Osteocyte (in vitro differentiated cells): Measurements from ENCODE around the gene LRCOL1. TPM values are rescaled to one million over a fixed set of nuclear protein-coding genes. Genes with fewer than 3 reads are reported as not detected.

Experiments used
- DNase-seq: peaks from one replicate; pipeline ENCODE4 v3.0.0; 2021; ENCODE audit warnings: mixed read lengths; ENCODE audit not compliant: unreplicated experiment; ENCODE audit errors: extremely low spot score
- H3K27ac Mint-ChIP-seq: one replicate; pipeline ENCODE4 v1.8.0; 2021; ENCODE audit warnings: mild to moderate bottlenecking, mixed read lengths; ENCODE audit not compliant: unreplicated experiment
- H3K27me3 Mint-ChIP-seq: one replicate; pipeline ENCODE4 v1.8.0; 2021; ENCODE audit warnings: mixed read lengths; ENCODE audit not compliant: unreplicated experiment
- H3K36me3 Mint-ChIP-seq: one replicate; pipeline ENCODE4 v1.8.0; 2021; ENCODE audit warnings: mixed read lengths; ENCODE audit not compliant: unreplicated experiment
- H3K4me1 Mint-ChIP-seq: one replicate; pipeline ENCODE4 v1.8.0; 2021; ENCODE audit warnings: mixed read lengths; ENCODE audit not compliant: unreplicated experiment
- H3K4me3 Mint-ChIP-seq: one replicate; pipeline ENCODE4 v1.8.0; 2021; ENCODE audit warnings: mild to moderate bottlenecking, moderate library complexity, mixed read lengths; ENCODE audit not compliant: unreplicated experiment
- H3K9me3 Mint-ChIP-seq: one replicate; pipeline ENCODE4 v1.8.0; 2021; ENCODE audit warnings: mixed read lengths; ENCODE audit not compliant: unreplicated experiment
- total RNA-seq: library from RNA; stranded (reverse); gene quantifications from 2 replicates; pipeline ENCODE4 v1.2.1, GENCODE V29; 2021
- TF ChIP-seq, protein P1 (sequence below): fragments of 200-600 bp; sonication (generic); IDR thresholded peaks from 2 replicates; pipeline ENCODE4 v1.5.0; 2021; ENCODE audit warnings: antibody characterized with exemption, mild to moderate bottlenecking, moderate library complexity

LRCOL1 gene
- total RNA-seq, 1 donor from 2014 or later = not detected

DNA sequence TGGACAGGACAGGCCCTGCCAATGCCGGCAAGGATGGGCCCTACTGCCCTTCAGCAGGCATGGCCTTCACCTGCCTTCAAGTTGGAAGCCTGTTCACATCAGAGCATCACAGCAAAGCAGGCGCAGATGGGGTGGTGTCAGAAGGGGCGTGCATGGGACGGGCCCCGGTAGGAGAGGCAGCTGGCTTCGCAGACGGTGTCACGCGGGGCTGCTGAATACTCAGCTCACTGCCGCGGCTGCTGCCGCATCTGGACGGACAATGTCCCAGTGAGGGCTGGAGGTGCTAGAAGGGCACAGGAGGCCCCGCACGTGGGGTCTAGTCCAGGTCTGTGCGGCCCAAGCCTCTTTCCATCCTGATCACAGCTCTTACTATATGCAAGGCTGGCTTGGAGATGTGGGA lies 42.1 kb downstream of the LRCOL1 start:
- Mint-ChIP-seq H3K36me3 (no peaks in the 10 kb centered on the region), H3K4me3 (no peak overlapping the region), H3K9me3 (no peaks in the 10 kb centered on the region), H3K27me3 (no peaks in the 10 kb centered on the region), H3K27ac (no peak overlapping the region), H3K4me1 (peaks cover 1% of the 10 kb centered on the region)
- TF ChIP-seq, protein P1, sequence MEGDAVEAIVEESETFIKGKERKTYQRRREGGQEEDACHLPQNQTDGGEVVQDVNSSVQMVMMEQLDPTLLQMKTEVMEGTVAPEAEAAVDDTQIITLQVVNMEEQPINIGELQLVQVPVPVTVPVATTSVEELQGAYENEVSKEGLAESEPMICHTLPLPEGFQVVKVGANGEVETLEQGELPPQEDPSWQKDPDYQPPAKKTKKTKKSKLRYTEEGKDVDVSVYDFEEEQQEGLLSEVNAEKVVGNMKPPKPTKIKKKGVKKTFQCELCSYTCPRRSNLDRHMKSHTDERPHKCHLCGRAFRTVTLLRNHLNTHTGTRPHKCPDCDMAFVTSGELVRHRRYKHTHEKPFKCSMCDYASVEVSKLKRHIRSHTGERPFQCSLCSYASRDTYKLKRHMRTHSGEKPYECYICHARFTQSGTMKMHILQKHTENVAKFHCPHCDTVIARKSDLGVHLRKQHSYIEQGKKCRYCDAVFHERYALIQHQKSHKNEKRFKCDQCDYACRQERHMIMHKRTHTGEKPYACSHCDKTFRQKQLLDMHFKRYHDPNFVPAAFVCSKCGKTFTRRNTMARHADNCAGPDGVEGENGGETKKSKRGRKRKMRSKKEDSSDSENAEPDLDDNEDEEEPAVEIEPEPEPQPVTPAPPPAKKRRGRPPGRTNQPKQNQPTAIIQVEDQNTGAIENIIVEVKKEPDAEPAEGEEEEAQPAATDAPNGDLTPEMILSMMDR = no peak
- DNase-seq = no peak

DNA sequence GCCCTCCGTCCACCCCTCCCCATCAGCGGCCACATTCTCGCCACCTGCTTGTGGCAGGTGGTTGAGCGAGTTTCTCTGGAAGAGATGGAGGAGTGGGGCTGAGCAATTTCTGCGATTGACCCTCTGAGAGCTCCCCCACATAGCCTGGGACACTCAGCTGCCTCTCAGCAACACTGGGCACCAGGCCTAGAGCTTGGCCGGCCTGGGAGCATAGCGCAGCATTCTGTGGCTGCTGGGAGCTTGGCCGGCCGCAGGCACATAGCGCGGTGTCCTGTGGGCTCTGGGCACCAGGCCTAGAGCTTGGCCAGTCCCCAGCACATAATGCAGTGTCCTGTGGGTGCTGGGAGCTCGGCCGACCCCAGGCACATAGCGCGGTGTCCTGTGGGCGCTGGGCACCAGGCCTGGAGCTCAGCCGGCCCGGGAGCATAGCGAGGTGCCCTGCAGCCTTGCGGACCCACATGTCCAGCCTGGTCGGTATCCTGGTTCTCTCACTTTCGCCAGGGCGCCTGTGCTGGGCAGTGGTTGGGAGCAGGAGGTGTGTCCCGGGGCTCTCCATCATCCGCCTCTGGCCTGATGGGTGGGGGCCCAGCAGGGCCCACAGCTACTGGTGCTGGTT lies 43.8 kb downstream of the LRCOL1 start:
- Mint-ChIP-seq H3K36me3 (no peaks in the 10 kb centered on the region), H3K27me3 (no peaks in the 10 kb centered on the region), H3K4me1 (peaks cover 1% of the 10 kb centered on the region), H3K4me3 (no peak overlapping the region), H3K27ac (no peak overlapping the region), H3K9me3 (no peaks in the 10 kb centered on the region)
- TF ChIP-seq, protein P1 = no peak
- DNase-seq = no peak

DNA sequence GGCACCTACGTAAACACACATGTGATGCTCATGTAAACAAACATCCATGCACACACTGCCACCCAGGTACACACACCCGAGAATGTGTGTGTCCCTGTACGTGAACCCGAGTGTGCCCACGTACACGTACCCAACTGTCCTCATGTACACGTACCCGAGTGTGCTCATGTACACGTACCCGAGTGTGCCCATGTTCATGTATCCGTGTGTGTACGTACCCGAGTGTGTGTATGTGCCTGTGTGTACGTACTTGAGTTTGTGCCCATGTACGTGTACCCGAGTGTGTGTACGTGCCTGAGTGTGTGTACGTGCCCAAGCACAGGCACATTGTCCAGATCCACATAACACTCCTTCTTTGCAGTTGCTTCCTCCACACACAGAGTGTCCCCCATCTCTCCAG lies 45.0 kb downstream of the LRCOL1 start:
- Mint-ChIP-seq H3K4me1 (peaks cover 6% of the 10 kb centered on the region), H3K4me3 (no peak overlapping the region), H3K27me3 (no peaks in the 10 kb centered on the region), H3K9me3 (no peaks in the 10 kb centered on the region), H3K27ac (no peak overlapping the region), H3K36me3 (no peaks in the 10 kb centered on the region)
- TF ChIP-seq, protein P1 = no peak
- DNase-seq = no peak

DNA sequence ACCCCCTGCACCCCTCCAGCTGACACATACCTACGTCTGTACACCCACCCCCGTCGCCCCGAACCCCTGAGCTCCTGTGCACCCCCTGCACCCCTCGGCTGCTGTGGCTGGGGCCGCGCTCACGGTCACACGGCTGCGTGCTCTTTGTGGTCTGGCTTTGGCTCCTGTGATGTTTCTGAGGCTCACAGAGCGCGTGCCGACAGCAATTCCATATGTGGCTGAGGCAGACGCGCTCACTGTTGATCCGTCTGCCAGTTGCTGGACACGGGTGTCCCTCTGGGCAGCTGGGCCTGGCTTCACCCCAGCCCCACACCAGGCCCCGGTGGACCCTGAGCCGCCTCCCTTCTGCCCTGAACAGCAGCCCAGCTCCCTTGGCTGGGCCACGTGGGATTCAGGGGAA lies 46.5 kb downstream of the LRCOL1 start:
- Mint-ChIP-seq H3K9me3 (no peaks in the 10 kb centered on the region), H3K36me3 (no peaks in the 10 kb centered on the region), H3K27ac (no peak overlapping the region), H3K4me1 (peaks cover 6% of the 10 kb centered on the region), H3K27me3 (no peaks in the 10 kb centered on the region), H3K4me3 (no peak overlapping the region)
- DNase-seq = no peak
- TF ChIP-seq, protein P1 = no peak

DNA sequence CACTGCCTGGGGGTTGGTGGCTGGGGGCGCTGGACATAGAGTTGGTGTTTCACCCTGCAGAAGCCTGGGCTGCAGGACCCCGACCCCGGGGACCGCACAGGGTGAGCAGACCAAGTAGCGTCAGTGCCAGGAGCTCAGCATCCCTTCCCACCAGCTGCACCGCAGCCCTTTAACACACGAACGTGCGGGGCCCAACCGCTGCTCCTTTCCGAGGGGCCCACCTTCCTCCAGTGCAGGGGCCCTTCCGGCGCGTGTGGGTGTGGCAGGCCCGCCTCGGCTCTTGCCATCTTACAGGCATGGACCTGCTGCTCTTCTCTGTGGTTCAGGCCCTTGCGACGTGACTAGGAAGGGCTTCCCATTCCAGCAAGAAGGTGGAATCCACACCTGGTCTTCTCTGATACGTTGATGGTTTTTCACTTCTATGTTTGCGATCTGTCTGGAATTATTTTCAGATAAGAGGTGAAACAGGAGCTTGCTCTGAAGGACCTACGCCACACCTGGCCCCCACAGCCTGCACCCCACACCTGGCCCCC lies 47.8 kb downstream of the LRCOL1 start:
- no peak overlapping the region for H3K4me3 Mint-ChIP-seq
- no peak overlapping the region for H3K27ac Mint-ChIP-seq
- DNase-seq = no peak
- no peaks in the 10 kb centered on the region for H3K9me3 Mint-ChIP-seq
- H3K4me1 Mint-ChIP-seq = peaks cover 6% of the 10 kb centered on the region
- no peaks in the 10 kb centered on the region for H3K27me3 Mint-ChIP-seq
- TF ChIP-seq, protein P1 = no peak
- no peaks in the 10 kb centered on the region for H3K36me3 Mint-ChIP-seq
